Stimulated activated CD4-positive, alpha-beta T cell treated with anti-CD3 and anti-CD28 coated beads, Interleukin-4, amount 100 ng/mL, for 1 hour (primary cell): ENCODE measurements around the gene AMACR.
"Not testable (repeated sequence)": the region's sequence is repeated elsewhere in the genome, so short reads cannot be mapped to it uniquely, and the experiment has no call there.

Source experiments
- DNase-seq: peaks from one replicate; pipeline ENCODE4 v3.0.0-alpha.2; 2020

AMACR gene

GRCh38 chr5:33964132-33964700 is 43.6 kb downstream of the AMACR start:
- DNase-seq = no peak

- no peak for DNase-seq
Measured at GRCh38 chr5:33958176-33958575, 49.7 kb downstream of the AMACR start.

DNA sequence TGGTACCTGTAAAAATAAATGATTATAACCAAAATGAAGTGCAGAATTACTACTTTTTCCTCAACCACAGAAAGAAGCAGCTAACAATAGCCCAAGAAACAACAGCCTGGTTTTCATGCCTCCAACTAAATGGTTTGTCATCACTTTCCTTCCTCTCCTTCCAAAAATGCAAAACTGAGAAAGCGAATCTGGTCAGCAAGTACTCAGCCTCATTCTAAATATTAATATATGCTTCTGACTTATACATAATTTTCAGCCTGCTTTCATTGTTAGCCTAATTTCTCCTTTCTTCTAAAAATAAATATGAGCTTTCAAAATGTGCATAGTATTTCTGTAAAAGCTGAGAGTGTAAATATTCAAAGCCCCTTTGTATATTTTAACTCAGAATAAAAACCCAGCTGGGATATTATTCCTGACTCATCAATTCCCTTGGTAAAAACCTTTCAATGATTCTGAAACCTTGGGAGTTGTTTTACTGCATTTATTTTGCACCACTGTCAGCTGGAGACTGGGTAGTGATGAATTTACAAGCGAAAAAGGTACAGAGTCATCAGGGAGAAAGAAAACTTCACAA is 50.2 kb downstream of the AMACR start:
- DNase-seq = no peak

DNA sequence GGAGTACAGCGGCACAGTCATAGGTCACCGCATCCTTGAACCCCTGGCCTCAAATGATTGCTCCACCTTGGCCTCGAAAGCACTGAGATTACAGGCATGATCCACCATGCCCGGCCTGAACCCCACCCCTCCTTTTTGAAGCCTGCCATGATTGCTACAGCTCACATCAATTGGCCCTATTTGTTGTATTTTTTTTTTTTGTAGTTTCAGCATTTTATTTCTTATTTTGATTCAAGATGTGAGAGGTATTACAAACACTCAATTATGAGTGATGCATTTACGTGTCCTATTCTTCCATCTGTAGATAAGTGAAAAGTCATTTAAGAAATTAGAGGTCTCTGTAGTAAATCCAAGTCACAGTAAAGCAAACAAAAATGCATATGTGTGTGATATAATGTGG is 55.7 kb downstream of the AMACR start:
- DNase-seq = not testable (repeated sequence)

DNA sequence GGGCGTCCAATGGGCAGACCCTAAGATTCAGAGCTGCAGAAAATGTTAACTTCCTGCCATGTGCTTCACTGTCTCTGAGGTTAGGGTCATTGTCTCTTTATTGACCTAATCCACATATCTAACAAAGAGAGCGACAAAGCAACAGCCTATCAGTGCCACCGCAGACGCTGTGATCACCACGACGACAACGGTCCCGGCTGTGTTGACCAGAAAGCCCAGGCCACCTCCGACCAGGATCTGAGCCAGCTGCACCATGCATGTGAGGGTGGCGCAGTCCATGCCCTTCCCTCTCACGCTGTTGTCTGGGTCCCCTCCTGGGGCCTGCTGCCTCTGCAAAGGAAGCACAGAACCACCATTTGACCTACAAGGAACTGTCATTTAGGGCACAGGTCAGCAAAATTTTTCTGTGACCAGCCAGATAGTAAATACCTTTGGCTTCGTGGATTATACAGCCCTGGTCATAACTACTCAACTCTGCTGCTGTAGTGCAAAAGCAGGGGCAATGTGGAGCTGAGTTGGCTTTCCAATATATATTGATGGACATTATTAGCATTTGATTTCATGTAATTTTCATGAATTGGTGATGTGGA is 63.2 kb downstream of the AMACR start:
- no peak for DNase-seq

DNA sequence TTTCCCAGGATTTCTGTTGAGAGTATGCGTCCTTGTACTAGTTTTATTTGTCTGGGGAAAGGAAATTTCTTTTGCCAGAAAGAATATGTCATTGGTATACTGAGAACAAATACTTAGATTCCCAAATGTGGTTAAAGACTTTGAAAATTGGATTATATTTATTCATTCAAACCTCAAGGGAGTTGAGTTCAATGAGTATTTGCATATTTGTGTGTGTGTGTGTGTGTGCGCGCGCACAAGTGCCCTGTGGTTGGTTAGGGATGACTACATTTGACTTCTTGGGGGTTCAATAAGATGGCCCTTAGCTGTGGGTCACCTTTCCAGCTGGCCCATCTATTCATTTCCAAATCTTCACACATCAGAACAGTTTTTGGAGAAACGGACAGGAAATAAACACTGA is 66.8 kb downstream of the AMACR start:
- DNase-seq = no peak

- DNase-seq = no peak
Measured at GRCh38 chr5:33939556-33940262, 68.1 kb downstream of the AMACR start.

GRCh38 chr5:33938881-33939280 is 69.0 kb downstream of the AMACR start:
- no peak for DNase-seq

- no peak for DNase-seq
Measured at GRCh38 chr5:33938507-33938796, 69.4 kb downstream of the AMACR start.

- DNase-seq = no peak
Measured at GRCh38 chr5:33937707-33938506, 69.9 kb downstream of the AMACR start.

GRCh38 chr5:33937017-33937706 is 70.7 kb downstream of the AMACR start:
- DNase-seq = no peak

GRCh38 chr5:33936381-33937016 is 71.4 kb downstream of the AMACR start, which contains the start of gene RXFP3:
Gene RXFP3 (plus strand): TSS chr5:33936386. CDS start chr5:33936741, 355 bp downstream.
- no peak for DNase-seq
